Lung (tissue), 12 donors: ENCODE data around the gene WDR93. TPM values are rescaled to one million over a fixed set of nuclear protein-coding genes. Genes with fewer than 3 reads are reported as not detected.

Source experiments
- ATAC-seq: fragments of 200-7000 bp; cut with Tn5 transposase; one replicate; pipeline ENCODE4 v1.9.1; 2020; ENCODE audit warnings: moderate number of reproducible peaks; ENCODE audit not compliant: insufficient read depth, low FRiP score
- DNase-seq, 3 donors: peaks; one replicate each; pipeline ENCODE4 v3.0.0-alpha.2; 2013 to 2017
- H3K27ac ChIP-seq, 2 donors: one replicate each; pipeline ENCODE4 v1.5.1; 2013; ENCODE audit warnings: mild to moderate bottlenecking in 2 of 2, moderate library complexity in 2 of 2, control low read depth in 1 of 2, inconsistent platforms in 1 of 2, low read depth in 1 of 2, low read length in 1 of 2
- H3K27me3 ChIP-seq, 3 donors: one replicate each; pipeline ENCODE4 v1.5.1; 2013; ENCODE audit warnings: low read length in 2 of 3; ENCODE audit not compliant: control insufficient read depth in 3 of 3, insufficient read depth in 3 of 3
- H3K36me3 ChIP-seq, 4 donors: one replicate each; pipeline ENCODE4 v1.5.1; 2013; ENCODE audit warnings: low read length in 4 of 4, mild to moderate bottlenecking in 1 of 4, moderate library complexity in 1 of 4; ENCODE audit not compliant: control insufficient read depth in 4 of 4, insufficient read depth in 4 of 4
- H3K4me1 ChIP-seq, 5 donors: one replicate each; pipeline ENCODE4 v1.5.1; 2013; ENCODE audit warnings: low read length in 5 of 5, mild to moderate bottlenecking in 2 of 5, moderate library complexity in 1 of 5; ENCODE audit not compliant: control insufficient read depth in 5 of 5, insufficient read depth in 5 of 5
- H3K4me3 ChIP-seq: one replicate; pipeline ENCODE4 v1.5.1; 2013; ENCODE audit warnings: mild to moderate bottlenecking, control low read depth, moderate library complexity
- H3K9ac ChIP-seq, 2 donors: one replicate each; pipeline ENCODE4 v1.5.1; 2013; ENCODE audit warnings: low read length in 2 of 2, control low read depth in 1 of 2; ENCODE audit not compliant: insufficient read depth in 1 of 2
- H3K9me3 ChIP-seq, 4 donors: one replicate each; pipeline ENCODE4 v1.5.1; 2013; ENCODE audit warnings: low read length in 3 of 4, mild to moderate bottlenecking in 1 of 4, moderate library complexity in 1 of 4; ENCODE audit not compliant: control insufficient read depth in 4 of 4, insufficient read depth in 3 of 4
- CTCF ChIP-seq: IDR thresholded peaks from 2 replicates; pipeline ENCODE4 v1.5.1; 2012; ENCODE audit warnings: mild to moderate bottlenecking; ENCODE audit errors: control extremely low read depth, extremely low read depth
- WGBS, 2 donors: extraction: QIAGEN DNeasy Blood & Tissue Kit; methylation state at CpG; one replicate each; pipeline ENCODE4 v1.1.7; 2013; 5-methylcytosine and 5-hydroxymethylcytosine counted together
- polyA plus RNA-seq, 2 donors: library from polyadenylated mRNA; stranded (reverse); fragments of 200-250 nt; gene quantifications; one replicate each; pipeline ENCODE4 v1.2.1, GENCODE V29; 2013
- total RNA-seq, 2 donors: library from RNA; depleted of rRNA in 1 of 2; stranded (reverse); fragments of >200 nt in 1 of 2; gene quantifications; one replicate each; pipeline ENCODE4 v1.2.1, GENCODE V29; 2014 to 2021
- donor health status: control.
- donor health status: control.
- donor health status: Bipolar disorder and iron deficiency.
- donor health status: healthy.
- donor health status: DM: yes; HTN: yes; CAD: no.

WDR93 gene
- total and polyA plus RNA-seq, 4 donors, result 0.95 to 3.8 (median 2.2) TPM

GRCh38 chr15:89783111-89783860 is 92.7 kb downstream of the WDR93 start:
- no peak overlapping the region for H3K9ac ChIP-seq
- H3K4me3 ChIP-seq, result no peak overlapping the region
- H3K27ac ChIP-seq, result no peak overlapping the region
- peaks cover 0 to 4% (median 0%) of the 10 kb centered on the region in 4 donors for H3K36me3 ChIP-seq
- no peak for ATAC-seq
- H3K4me1 ChIP-seq, result peaks cover 0 to 6% (median 0%) of the 10 kb centered on the region in 5 donors
- TF ChIP-seq CTCF, result no peak
- WGBS, 2 donors, result 81 to 86% methylated on average over 14 of the region's 14 CpGs
- H3K27me3 ChIP-seq, result peaks cover 0 to 3% (median 0%) of the 10 kb centered on the region in 3 donors
- H3K9me3 ChIP-seq, result peaks cover 0 to 3% (median 0%) of the 10 kb centered on the region in 4 donors
- no peak for DNase-seq

GRCh38 chr15:89783861-89784685 is 93.5 kb downstream of the WDR93 start:
- DNase-seq (no peak), ATAC-seq (no peak)
- TF ChIP-seq CTCF, result no peak
- Histone ChIP-seq H3K4me3 (no peak overlapping the region), H3K9ac (no peak overlapping the region), H3K9me3 (peaks cover 0 to 4% (median 0%) of the 10 kb centered on the region in 4 donors), H3K4me1 (peaks cover 0 to 6% (median 0%) of the 10 kb centered on the region in 5 donors), H3K27me3 (peaks cover 0 to 3% (median 0%) of the 10 kb centered on the region in 3 donors), H3K36me3 (peaks cover 0 to 4% (median 0%) of the 10 kb centered on the region in 4 donors), H3K27ac (no peak overlapping the region)
- WGBS, 2 donors, result 91% methylated on average over 15 of the region's 15 CpGs

- Histone ChIP-seq H3K4me1 (peaks cover 0 to 6% (median 0%) of the 10 kb centered on the region in 5 donors), H3K9ac (no peak overlapping the region), H3K4me3 (no peak overlapping the region), H3K27ac (no peak overlapping the region), H3K27me3 (peaks cover 0 to 3% (median 0%) of the 10 kb centered on the region in 3 donors), H3K9me3 (peaks cover 0 to 4% (median 0%) of the 10 kb centered on the region in 4 donors), H3K36me3 (peaks cover 0 to 4% (median 0%) of the 10 kb centered on the region in 4 donors)
- WGBS, 2 donors, result 91 to 97% methylated on average over 7 of the region's 7 CpGs
- no peak for DNase-seq
- TF ChIP-seq CTCF, result no peak
- ATAC-seq, result no peak
Measured at GRCh38 chr15:89784686-89784960, 94.0 kb downstream of the WDR93 start.
